Fibroblast of pulmonary artery (primary cell): Measurements from ENCODE around the gene ESF1.

ENCODE experiments used
- DNase-seq: peaks from one replicate; pipeline ENCODE4 v3.0.0-alpha.2; 2010; ENCODE audit warnings: low read depth
- H3K4me3 ChIP-seq: replicated peaks from 2 replicates; pipeline ENCODE4 v1.5.1; 2011; ENCODE audit warnings: low read depth, mild to moderate bottlenecking, control low read depth, low read length, moderate library complexity
- CTCF ChIP-seq: IDR thresholded peaks from 2 replicates; pipeline ENCODE4 v1.5.1; 2011; ENCODE audit warnings: mild to moderate bottlenecking, control low read depth, low read length, inconsistent platforms; ENCODE audit errors: missing control alignments

ESF1 gene

GRCh38 chr20:13692802-13693736 lies 91.7 kb downstream of the ESF1 start:
- no peak for TF ChIP-seq CTCF
- no peak for DNase-seq
- no peak overlapping the region for H3K4me3 ChIP-seq

DNA sequence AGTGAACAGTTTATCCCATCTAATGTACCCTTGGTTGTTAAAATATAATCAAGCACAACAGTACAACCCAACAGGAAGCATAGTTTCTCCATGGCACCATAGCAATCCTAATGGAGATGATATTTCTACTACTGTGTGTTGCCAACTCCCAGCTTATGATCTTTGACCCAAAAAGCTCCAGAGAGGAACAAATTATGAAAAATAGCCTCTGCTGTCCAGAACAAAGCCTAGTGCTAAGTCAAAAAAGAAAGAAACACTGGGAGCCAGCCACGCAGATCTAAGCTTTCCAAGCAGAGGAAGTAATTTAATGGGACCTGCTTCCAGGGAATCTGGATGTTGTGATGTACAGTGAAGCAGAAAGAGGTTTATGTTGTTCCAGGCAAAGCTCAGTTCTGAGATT lies 93.8 kb downstream of the ESF1 start:
- no peak overlapping the region for H3K4me3 ChIP-seq
- no peak for TF ChIP-seq CTCF
- DNase-seq = no peak

GRCh38 chr20:13687815-13688214 lies 96.9 kb downstream of the ESF1 start:
- DNase-seq = no peak
- TF ChIP-seq CTCF = no peak
- no peak overlapping the region for H3K4me3 ChIP-seq

DNA sequence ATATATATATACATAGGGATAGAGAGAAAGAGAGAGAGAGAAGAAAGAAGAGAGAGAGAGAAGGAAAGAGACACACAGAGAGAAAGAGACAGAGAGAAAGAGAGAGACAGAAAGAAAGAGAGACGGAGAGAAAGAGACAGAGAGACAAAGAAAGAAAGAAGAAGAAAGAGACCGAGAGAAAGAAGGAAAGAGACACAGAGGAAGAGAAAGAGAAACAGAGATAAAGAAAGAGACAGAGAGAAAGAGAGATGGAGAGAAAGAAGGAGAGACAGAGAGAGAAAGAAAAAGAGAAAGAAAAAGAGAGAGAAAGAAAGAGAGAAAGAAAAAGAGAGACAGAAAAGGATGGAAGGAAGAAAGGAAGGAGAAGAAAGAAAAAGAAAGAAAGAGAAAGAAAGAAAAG lies 99.1 kb downstream of the ESF1 start:
- H3K4me3 ChIP-seq = no peak overlapping the region
- no peak for DNase-seq
- no peak for TF ChIP-seq CTCF

GRCh38 chr20:13684566-13685222 lies 100.0 kb downstream of the ESF1 start:
- H3K4me3 ChIP-seq = no peak overlapping the region

DNA sequence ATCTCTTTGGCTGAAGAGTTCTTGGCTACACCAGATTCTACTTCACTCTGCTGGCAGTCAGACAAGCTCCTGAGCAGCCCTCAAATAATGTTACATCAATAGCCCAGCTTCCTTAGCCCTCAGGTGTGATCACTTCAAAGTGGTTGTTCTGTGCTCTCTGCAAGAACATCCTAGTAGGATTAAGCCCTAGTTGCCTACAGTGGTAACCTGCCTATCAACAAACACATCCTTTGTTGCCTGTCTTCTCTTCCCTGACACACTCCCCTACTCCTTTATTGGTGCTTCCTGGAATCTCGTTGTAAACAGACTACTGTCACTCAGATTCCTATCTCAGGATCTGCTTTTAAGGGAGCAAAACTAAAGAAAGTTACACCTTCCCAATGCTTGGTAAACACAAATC lies 100.9 kb downstream of the ESF1 start:
- TF ChIP-seq CTCF = no peak
- no peak overlapping the region for H3K4me3 ChIP-seq
- DNase-seq = no peak

More at GRCh38 chr20:13684566-13685222, 100.0 kb downstream of the ESF1 start:
- no peak for TF ChIP-seq CTCF
- no peak for DNase-seq
